Mucosa of descending colon (tissue), 3 donors: ENCODE measurements around the gene KLHL22. TPM values are rescaled to one million over a fixed set of nuclear protein-coding genes. Genes with fewer than 3 reads are reported as not detected.

Source experiments
- ATAC-seq: fragments of 200-7000 bp; cut with Tn5 transposase; one replicate; pipeline ENCODE4 v1.9.1; 2020; ENCODE audit warnings: mild to moderate bottlenecking, moderate library complexity
- DNase-seq, 3 donors: peaks; one replicate each; pipeline ENCODE4 v3.0.0-alpha.2; 2020
- H3K36me3 ChIP-seq: fragments of 200-600 bp; one replicate; pipeline ENCODE4 v1.8.0; 2021; ENCODE audit warnings: low read depth, mild to moderate bottlenecking
- H3K4me1 ChIP-seq: fragments of 200-600 bp; one replicate; pipeline ENCODE4 v1.8.0; 2021; ENCODE audit warnings: low read depth, mild to moderate bottlenecking
- H3K4me3 ChIP-seq: fragments of 200-600 bp; one replicate; pipeline ENCODE4 v1.8.0; 2021; ENCODE audit warnings: mild to moderate bottlenecking
- H3K9me3 ChIP-seq: fragments of 200-600 bp; one replicate; pipeline ENCODE4 v1.8.0; 2021; ENCODE audit warnings: mild to moderate bottlenecking
- intact Hi-C, 2 donors: fragments of 100-400 bp; cut with DNase I in 1 of 2; cut with micrococcal nuclease in 1 of 2; formaldehyde crosslinking; loops; one replicate each; pipeline versions ENCODE4 v1.11.0 to v1.11.1; 2022; cut with DNase I, micrococcal nuclease
- total RNA-seq, 3 donors: library from RNA; stranded (reverse); fragmentation: NEBNext Ultra II Directional in 2 of 3; extraction: Animal tissue kit (Norgen Biotek cat#: 25700) in 2 of 3; gene quantifications; one replicate each; pipeline versions ENCODE4 v1.2.1 to v1.2.4, GENCODE V29; 2021 to 2023
- TF ChIP-seq, protein P1 (sequence below): fragments of 200-600 bp; IDR thresholded peaks from one replicate; pipeline ENCODE4 v1.8.0; 2022; ENCODE audit warnings: antibody characterized with exemption, mild to moderate bottlenecking
- donor health status: DM: no; HTN: no; CAD: no; lungs with moderate emphysema.
- donor health status: DM: no; HTN: no; CAD: no.
- donor health status: DM: no; HTN: yes; CAD: no.

The KLHL22 gene
- total RNA-seq, 3 donors from 2014 or later = 9.5 to 24.1 (median 14.7) TPM

DNA sequence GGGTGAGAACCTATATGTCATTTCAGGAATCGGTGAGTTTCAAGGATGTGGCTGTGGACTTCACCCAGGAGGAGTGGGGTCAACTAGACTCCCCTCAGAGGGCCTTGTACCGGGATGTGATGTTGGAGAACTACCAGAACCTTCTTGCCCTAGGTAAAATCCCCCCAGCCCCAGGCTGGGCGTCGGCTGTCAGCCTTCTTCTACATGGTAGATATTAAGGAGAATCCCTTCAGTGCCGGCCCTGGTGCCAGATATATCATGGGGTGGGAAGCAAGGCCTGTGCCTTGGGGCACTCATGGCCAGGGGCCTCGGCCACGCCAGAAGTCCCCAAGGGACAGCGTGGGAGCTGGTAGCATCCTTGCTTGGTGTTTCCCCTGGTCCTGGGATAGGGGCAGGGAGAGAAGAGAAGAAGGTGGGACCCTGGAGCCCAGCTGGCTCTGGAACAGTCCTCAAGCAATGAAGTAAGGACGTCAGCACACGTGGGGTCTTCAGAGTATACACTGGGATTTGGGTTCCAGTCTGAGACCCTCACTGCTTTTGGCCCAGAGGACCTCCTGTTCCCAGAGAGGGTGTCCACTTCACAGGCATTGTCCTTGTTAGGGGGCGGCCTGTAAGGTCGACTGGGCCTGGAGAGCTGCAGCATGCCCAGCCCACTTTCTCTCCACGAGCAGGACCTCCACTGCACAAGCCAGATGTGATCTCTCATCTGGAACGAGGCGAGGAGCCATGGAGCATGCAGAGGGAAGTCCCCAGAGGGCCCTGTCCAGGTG lies 94.8 kb downstream of the KLHL22 start:
- no peaks in the 10 kb centered on the region for H3K9me3 ChIP-seq
- TF ChIP-seq, protein P1, sequence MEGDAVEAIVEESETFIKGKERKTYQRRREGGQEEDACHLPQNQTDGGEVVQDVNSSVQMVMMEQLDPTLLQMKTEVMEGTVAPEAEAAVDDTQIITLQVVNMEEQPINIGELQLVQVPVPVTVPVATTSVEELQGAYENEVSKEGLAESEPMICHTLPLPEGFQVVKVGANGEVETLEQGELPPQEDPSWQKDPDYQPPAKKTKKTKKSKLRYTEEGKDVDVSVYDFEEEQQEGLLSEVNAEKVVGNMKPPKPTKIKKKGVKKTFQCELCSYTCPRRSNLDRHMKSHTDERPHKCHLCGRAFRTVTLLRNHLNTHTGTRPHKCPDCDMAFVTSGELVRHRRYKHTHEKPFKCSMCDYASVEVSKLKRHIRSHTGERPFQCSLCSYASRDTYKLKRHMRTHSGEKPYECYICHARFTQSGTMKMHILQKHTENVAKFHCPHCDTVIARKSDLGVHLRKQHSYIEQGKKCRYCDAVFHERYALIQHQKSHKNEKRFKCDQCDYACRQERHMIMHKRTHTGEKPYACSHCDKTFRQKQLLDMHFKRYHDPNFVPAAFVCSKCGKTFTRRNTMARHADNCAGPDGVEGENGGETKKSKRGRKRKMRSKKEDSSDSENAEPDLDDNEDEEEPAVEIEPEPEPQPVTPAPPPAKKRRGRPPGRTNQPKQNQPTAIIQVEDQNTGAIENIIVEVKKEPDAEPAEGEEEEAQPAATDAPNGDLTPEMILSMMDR = no peak
- DNase-seq (no peak), ATAC-seq (no peak)
- H3K4me1 ChIP-seq = no peaks in the 10 kb centered on the region
- intact Hi-C loops = no loop called here
- H3K36me3 ChIP-seq = no peaks in the 10 kb centered on the region
- H3K4me3 ChIP-seq = no peak overlapping the region

- TF ChIP-seq, protein P1 = no peak
- ATAC-seq (no peak), DNase-seq (no peak)
- intact Hi-C loops = no loop called here
- H3K4me3 ChIP-seq = no peak overlapping the region
- H3K9me3 ChIP-seq = no peaks in the 10 kb centered on the region
- no peaks in the 10 kb centered on the region for H3K36me3 ChIP-seq
- peaks cover 7% of the 10 kb centered on the region for H3K4me1 ChIP-seq
Observed at GRCh38 chr22:20399866-20400605, 95.6 kb downstream of the KLHL22 start.

GRCh38 chr22:20398420-20398819 lies 97.2 kb downstream of the KLHL22 start:
- TF ChIP-seq, protein P1 = no peak
- no peaks in the 10 kb centered on the region for H3K9me3 ChIP-seq
- no peak overlapping the region for H3K4me3 ChIP-seq
- DNase-seq (no peak), ATAC-seq (no peak)
- no peaks in the 10 kb centered on the region for H3K36me3 ChIP-seq
- intact Hi-C loops = no loop called here
- peaks cover 12% of the 10 kb centered on the region for H3K4me1 ChIP-seq

GRCh38 chr22:20397498-20397897 lies 98.1 kb downstream of the KLHL22 start:
- DNase-seq = no peak
- intact Hi-C loops = no loop called here
- no peak for ATAC-seq
- TF ChIP-seq, protein P1 = no peak
- H3K4me1 ChIP-seq = peaks cover 12% of the 10 kb centered on the region
- no peaks in the 10 kb centered on the region for H3K36me3 ChIP-seq
- no peak overlapping the region for H3K4me3 ChIP-seq
- H3K9me3 ChIP-seq = no peaks in the 10 kb centered on the region

DNA sequence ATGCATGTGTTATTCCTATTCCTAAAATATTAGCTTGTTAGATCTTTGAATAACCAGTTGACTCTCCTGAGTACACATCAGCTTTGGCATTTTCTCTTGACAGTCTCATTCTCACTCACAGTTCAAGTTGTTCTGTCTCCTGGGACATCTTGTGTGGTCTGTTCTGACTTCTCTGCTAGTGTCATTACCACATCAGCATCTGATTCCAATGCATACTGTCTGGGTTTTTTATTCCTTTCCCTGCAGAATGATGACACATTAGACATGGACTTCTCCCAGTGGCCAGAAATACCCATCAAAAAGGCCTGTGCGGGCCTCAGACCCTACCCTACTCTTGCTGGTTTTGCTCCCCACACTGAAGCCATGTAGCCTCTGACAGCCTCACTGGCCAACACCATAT lies 99.0 kb downstream of the KLHL22 start:
- intact Hi-C loops = no loop called here

More for the DNA sequence above, 99.0 kb downstream of the KLHL22 start:
- H3K36me3 ChIP-seq = no peaks in the 10 kb centered on the region
- no peaks in the 10 kb centered on the region for H3K9me3 ChIP-seq
- ATAC-seq = no peak
- DNase-seq = no peak
- H3K4me1 ChIP-seq = peaks cover 12% of the 10 kb centered on the region
- no peak overlapping the region for H3K4me3 ChIP-seq
- TF ChIP-seq, protein P1 = no peak
